OCI-LY1 (cell line): ENCODE data around the gene DYRK2.

Experiments used
- H2AFZ ChIP-seq: fragments of 200-600 bp; sonication (generic), shearing (Covaris generic); 2 replicates; pipeline ENCODE4 v1.6.0; 2014; ENCODE audit warnings: antibody characterized with exemption, mild to moderate bottlenecking, low read length
- H3F3A ChIP-seq: fragments of 200-600 bp; sonication (generic), shearing (Covaris generic); 2 replicates; pipeline ENCODE4 v1.6.0; 2014; ENCODE audit warnings: mild to moderate bottlenecking, antibody characterized with exemption, low read length, moderate library complexity; ENCODE audit not compliant: insufficient read depth
- H3K27ac ChIP-seq: fragments of 200-600 bp; sonication (generic); 2 replicates; pipeline ENCODE4 v1.5.1; 2014; ENCODE audit warnings: low read length, mixed run types, mild to moderate bottlenecking, low read depth; ENCODE audit not compliant: poor library complexity, severe bottlenecking
- H3K27me3 ChIP-seq: fragments of 200-600 bp; sonication (generic); 2 replicates; pipeline ENCODE4 v1.6.0; 2014; ENCODE audit warnings: antibody characterized with exemption, mild to moderate bottlenecking, low read length, moderate library complexity; ENCODE audit not compliant: insufficient read depth
- H3K36me3 ChIP-seq: fragments of 200-600 bp; sonication (generic); 2 replicates; pipeline ENCODE4 v1.6.1; 2014; ENCODE audit warnings: mild to moderate bottlenecking, antibody characterized with exemption, low read length, moderate library complexity, mixed read lengths; ENCODE audit not compliant: insufficient read depth
- H3K4me1 ChIP-seq: fragments of 200-600 bp; sonication (generic); 2 replicates; pipeline ENCODE4 v1.5.1; 2014; ENCODE audit warnings: mild to moderate bottlenecking, low read length, moderate library complexity; ENCODE audit not compliant: insufficient read depth, severe bottlenecking
- H3K4me2 ChIP-seq: fragments of 200-600 bp; sonication (generic), shearing (Covaris generic); 2 replicates; pipeline ENCODE4 v1.6.1; 2014; ENCODE audit warnings: low read length
- H3K4me3 ChIP-seq: fragments of 200-600 bp; sonication (generic); 2 replicates; pipeline ENCODE4 v1.5.1; 2014; ENCODE audit warnings: low read length, low read depth, mild to moderate bottlenecking, mixed read lengths; ENCODE audit not compliant: poor library complexity, severe bottlenecking
- H3K79me2 ChIP-seq: fragments of 200-600 bp; shearing (Covaris generic); 2 replicates; pipeline ENCODE4 v1.6.1; 2016; ENCODE audit warnings: mixed run types, low read length, mixed read lengths; ENCODE audit not compliant: insufficient read depth
- H3K9ac ChIP-seq: fragments of 200-600 bp; sonication (generic), shearing (Covaris generic); 2 replicates; pipeline ENCODE4 v1.6.1; 2014; ENCODE audit warnings: mild to moderate bottlenecking, low read length, mixed read lengths
- H3K9me2 ChIP-seq: fragments of 200-600 bp; sonication (generic), shearing (Covaris generic); 2 replicates; pipeline ENCODE4 v1.6.1; 2014; ENCODE audit warnings: low read depth, mild to moderate bottlenecking, low read length, mixed read lengths
- H3K9me3 ChIP-seq: fragments of 200-600 bp; shearing (Covaris generic); 2 replicates; pipeline ENCODE4 v1.6.1; 2014; ENCODE audit warnings: low read length, mixed read lengths
- H4K20me1 ChIP-seq: fragments of 200-600 bp; sonication (generic), shearing (Covaris generic); 2 replicates; pipeline ENCODE4 v1.6.0; 2016; ENCODE audit warnings: mild to moderate bottlenecking, low read length; ENCODE audit not compliant: insufficient read depth
- EZH2 ChIP-seq: fragments of 200-600 bp; sonication (generic), shearing (Covaris generic); IDR thresholded peaks from 2 replicates; pipeline ENCODE4 v1.8.0; 2017; ENCODE audit warnings: borderline replicate concordance, mixed run types, mild to moderate bottlenecking, antibody characterized with exemption, low read length, moderate library complexity, mixed read lengths
- TF ChIP-seq, protein P1 (sequence below): fragments of 200-600 bp; sonication (generic), shearing (Covaris generic); IDR thresholded peaks from 2 replicates; pipeline ENCODE4 v1.5.1; 2017; ENCODE audit warnings: mild to moderate bottlenecking, antibody characterized with exemption, low read length, moderate library complexity, mixed read lengths

The DYRK2 gene

DNA sequence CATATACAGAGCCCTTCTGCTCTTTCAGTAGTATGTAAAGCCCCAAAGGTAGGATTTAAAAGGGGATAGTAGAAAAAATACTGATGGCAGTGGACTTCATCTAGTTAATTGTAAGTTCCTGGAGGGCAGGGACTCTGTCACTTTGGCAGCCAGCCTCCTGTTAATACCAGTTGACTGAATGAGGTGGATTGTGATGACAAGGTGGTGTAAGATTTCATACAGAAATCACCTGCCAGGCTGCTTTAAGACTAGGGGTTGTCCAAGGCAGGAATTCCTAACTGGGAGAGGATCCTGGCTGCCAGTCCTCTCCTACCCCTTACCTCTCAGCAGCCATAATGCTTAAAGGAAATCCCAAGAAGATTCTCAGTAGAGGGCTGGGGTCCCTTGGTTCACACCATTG lies 7.3 kb downstream of the DYRK2 start:
- peaks cover 11% of the 10 kb centered on the region for H3K4me1 ChIP-seq
- H3K27me3 ChIP-seq: no peaks in the 10 kb centered on the region
- H3K36me3 ChIP-seq: peaks cover 68% of the 10 kb centered on the region
- H3K4me2 ChIP-seq: no peak overlapping the region
- no peak overlapping the region for H2AFZ ChIP-seq
- no peak overlapping the region for H3K4me3 ChIP-seq
- no peaks in the 10 kb centered on the region; the same call in 1 of the 2 replicates for H4K20me1 ChIP-seq
- no peak overlapping the region for H3K9ac ChIP-seq
- H3K9me2 ChIP-seq: no peaks in the 10 kb centered on the region
- no peaks in the 10 kb centered on the region for H3F3A ChIP-seq
- no peak for TF ChIP-seq EZH2
- TF ChIP-seq, protein P1, sequence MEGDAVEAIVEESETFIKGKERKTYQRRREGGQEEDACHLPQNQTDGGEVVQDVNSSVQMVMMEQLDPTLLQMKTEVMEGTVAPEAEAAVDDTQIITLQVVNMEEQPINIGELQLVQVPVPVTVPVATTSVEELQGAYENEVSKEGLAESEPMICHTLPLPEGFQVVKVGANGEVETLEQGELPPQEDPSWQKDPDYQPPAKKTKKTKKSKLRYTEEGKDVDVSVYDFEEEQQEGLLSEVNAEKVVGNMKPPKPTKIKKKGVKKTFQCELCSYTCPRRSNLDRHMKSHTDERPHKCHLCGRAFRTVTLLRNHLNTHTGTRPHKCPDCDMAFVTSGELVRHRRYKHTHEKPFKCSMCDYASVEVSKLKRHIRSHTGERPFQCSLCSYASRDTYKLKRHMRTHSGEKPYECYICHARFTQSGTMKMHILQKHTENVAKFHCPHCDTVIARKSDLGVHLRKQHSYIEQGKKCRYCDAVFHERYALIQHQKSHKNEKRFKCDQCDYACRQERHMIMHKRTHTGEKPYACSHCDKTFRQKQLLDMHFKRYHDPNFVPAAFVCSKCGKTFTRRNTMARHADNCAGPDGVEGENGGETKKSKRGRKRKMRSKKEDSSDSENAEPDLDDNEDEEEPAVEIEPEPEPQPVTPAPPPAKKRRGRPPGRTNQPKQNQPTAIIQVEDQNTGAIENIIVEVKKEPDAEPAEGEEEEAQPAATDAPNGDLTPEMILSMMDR: no peak
- peaks cover 67% of the 10 kb centered on the region for H3K79me2 ChIP-seq
- H3K27ac ChIP-seq: no peak overlapping the region
- no peaks in the 10 kb centered on the region for H3K9me3 ChIP-seq

DNA sequence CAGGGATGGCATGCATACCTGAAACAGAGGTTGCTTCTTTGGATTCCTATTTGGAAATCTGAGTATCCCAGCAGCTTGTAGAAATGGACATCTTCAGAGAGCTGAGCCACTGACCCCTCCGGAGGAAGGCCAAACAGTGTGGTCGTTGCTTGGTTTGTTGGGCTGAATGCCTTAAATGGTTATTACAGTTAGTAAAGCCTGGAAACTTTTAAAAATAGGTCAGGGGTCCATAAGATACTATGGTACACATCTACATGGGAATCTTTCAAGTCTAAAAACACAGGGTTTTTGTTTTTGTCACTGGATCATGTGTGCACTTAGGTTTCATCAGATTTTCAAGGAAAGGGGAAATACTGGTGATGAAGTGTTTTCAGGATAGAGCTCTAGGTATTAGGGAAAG lies 7.7 kb downstream of the DYRK2 start:
- no peak overlapping the region for H3K4me3 ChIP-seq
- H3K9me2 ChIP-seq: no peaks in the 10 kb centered on the region
- H2AFZ ChIP-seq: no peak overlapping the region
- H3K9ac ChIP-seq: no peak overlapping the region
- no peaks in the 10 kb centered on the region for H3K27me3 ChIP-seq
- H3K4me2 ChIP-seq: no peak overlapping the region
- peaks cover 73% of the 10 kb centered on the region for H3K36me3 ChIP-seq
- H3F3A ChIP-seq: no peaks in the 10 kb centered on the region
- H3K9me3 ChIP-seq: no peaks in the 10 kb centered on the region
- H4K20me1 ChIP-seq: no peaks in the 10 kb centered on the region; the same call in 1 of the 2 replicates
- no peak for TF ChIP-seq EZH2
- TF ChIP-seq, protein P1: no peak
- no peak overlapping the region for H3K27ac ChIP-seq
- H3K79me2 ChIP-seq: peaks cover 66% of the 10 kb centered on the region
- peaks cover 7% of the 10 kb centered on the region for H3K4me1 ChIP-seq

DNA sequence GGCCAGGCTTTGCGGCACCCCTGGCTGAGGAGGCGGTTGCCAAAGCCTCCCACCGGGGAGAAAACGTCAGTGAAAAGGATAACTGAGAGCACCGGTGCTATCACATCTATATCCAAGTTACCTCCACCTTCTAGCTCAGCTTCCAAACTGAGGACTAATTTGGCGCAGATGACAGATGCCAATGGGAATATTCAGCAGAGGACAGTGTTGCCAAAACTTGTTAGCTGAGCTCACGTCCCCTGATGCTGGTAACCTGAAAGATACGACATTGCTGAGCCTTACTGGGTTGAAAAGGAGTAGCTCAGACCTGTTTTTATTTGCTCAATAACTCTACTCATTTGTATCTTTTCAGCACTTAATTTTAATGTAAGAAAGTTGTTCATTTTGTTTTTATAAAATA lies 9.9 kb downstream of the DYRK2 start:
- Histone ChIP-seq H3K27ac (no peak overlapping the region), H3K36me3 (peaks cover 81% of the 10 kb centered on the region), H3K79me2 (peaks cover 44% of the 10 kb centered on the region), H2AFZ (no peak overlapping the region), H3K9me2 (no peaks in the 10 kb centered on the region), H3K4me3 (no peak overlapping the region), H3F3A (no peaks in the 10 kb centered on the region), H3K9ac (no peak overlapping the region), H3K4me2 (no peak overlapping the region), H3K9me3 (no peaks in the 10 kb centered on the region), H4K20me1 (no peaks in the 10 kb centered on the region; the same call in 1 of the 2 replicates), H3K4me1 (no peaks in the 10 kb centered on the region), H3K27me3 (no peaks in the 10 kb centered on the region)
- no peak for TF ChIP-seq EZH2
- TF ChIP-seq, protein P1: no peak
